ENCODE results near the gene RFX4.

DNA sequence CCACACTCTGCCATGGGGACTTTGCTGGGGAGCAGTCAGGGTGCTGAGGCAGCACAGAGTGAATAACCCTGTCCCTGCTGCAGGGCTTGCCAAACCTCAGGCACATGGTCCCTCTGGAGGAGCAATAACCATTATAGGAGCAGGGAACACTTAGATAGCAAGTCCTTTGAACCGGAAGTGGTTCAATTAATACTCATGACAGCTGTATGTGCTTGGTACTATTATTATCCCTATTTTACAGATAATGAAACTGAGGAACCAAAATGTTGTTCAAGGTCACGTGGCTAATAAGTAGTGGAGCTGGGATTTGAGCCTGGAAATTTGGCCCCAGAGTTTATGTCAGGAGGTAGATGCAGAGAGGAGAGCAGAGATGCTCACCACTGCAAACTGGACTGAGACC, 49.0 kb downstream of the RFX4 start:
- TF ChIP-seq POLR2AphosphoS5 (IDR thresholded peaks at IDR 0.05; ENCODE audit: insufficient read depth, low read depth, low read length) (no peak), FOS (IDR thresholded peaks at IDR 0.05; ENCODE audit: borderline replicate concordance, insufficient read depth, low read length) (no peak), EZH2 (IDR thresholded peaks at IDR 0.05; ENCODE audit: borderline replicate concordance, low read depth, low read length, severe bottlenecking) (no peak), POLR2A (IDR thresholded peaks at IDR 0.05; ENCODE audit: low read depth, low read length) (no peak), GATA2 (IDR thresholded peaks at IDR 0.05; ENCODE audit: insufficient read depth, insufficient read length, low read depth, low read length) (no peak), MYC (IDR thresholded peaks at IDR 0.05; ENCODE audit: low read depth, low read length) (no peak), JUN (IDR thresholded peaks at IDR 0.05; ENCODE audit: borderline replicate concordance, insufficient read depth, insufficient read length, low read depth) (no peak)
- TF ChIP-seq, protein P1, sequence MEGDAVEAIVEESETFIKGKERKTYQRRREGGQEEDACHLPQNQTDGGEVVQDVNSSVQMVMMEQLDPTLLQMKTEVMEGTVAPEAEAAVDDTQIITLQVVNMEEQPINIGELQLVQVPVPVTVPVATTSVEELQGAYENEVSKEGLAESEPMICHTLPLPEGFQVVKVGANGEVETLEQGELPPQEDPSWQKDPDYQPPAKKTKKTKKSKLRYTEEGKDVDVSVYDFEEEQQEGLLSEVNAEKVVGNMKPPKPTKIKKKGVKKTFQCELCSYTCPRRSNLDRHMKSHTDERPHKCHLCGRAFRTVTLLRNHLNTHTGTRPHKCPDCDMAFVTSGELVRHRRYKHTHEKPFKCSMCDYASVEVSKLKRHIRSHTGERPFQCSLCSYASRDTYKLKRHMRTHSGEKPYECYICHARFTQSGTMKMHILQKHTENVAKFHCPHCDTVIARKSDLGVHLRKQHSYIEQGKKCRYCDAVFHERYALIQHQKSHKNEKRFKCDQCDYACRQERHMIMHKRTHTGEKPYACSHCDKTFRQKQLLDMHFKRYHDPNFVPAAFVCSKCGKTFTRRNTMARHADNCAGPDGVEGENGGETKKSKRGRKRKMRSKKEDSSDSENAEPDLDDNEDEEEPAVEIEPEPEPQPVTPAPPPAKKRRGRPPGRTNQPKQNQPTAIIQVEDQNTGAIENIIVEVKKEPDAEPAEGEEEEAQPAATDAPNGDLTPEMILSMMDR (IDR thresholded peaks at IDR 0.05; ENCODE audit: extremely low read depth in 1 of 2, insufficient read depth in 1 of 2, low read depth in 1 of 2, low read length in 2 of 2) = no peak
- TF ChIP-seq, protein P2, sequence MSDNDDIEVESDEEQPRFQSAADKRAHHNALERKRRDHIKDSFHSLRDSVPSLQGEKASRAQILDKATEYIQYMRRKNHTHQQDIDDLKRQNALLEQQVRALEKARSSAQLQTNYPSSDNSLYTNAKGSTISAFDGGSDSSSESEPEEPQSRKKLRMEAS (IDR thresholded peaks at IDR 0.05; ENCODE audit: insufficient read depth, insufficient read length) = no peak

Measured in endothelial cell of umbilical vein (primary cell).